HUES6 (cell line): ENCODE measurements around the gene ASB5.

ENCODE experiments used
- H3K27ac ChIP-seq: 2 replicates; pipeline ENCODE4 v1.7.0; 2013; ENCODE audit warnings: low read depth, mild to moderate bottlenecking, low read length, inconsistent platforms
- H3K27me3 ChIP-seq: 2 replicates; pipeline ENCODE4 v1.6.1; 2013; ENCODE audit warnings: low read length; ENCODE audit not compliant: control insufficient read depth, insufficient read depth
- H3K36me3 ChIP-seq: 2 replicates; pipeline ENCODE4 v1.6.1; 2013; ENCODE audit warnings: low read length; ENCODE audit not compliant: control insufficient read depth, insufficient read depth
- H3K4me1 ChIP-seq: 2 replicates; pipeline ENCODE4 v1.6.1; 2013; ENCODE audit warnings: low read length; ENCODE audit not compliant: control insufficient read depth, insufficient read depth
- H3K4me3 ChIP-seq: 2 replicates; pipeline ENCODE4 v1.5.1; 2013; ENCODE audit warnings: low read depth, low read length
- H3K9ac ChIP-seq: one replicate; pipeline ENCODE4 v1.6.1; 2013; ENCODE audit warnings: mild to moderate bottlenecking, low read length
- H3K9me3 ChIP-seq: 2 replicates; pipeline ENCODE4 v1.6.1; 2013; ENCODE audit warnings: low read depth, low read length; ENCODE audit not compliant: control insufficient read depth, insufficient read depth

ASB5 gene

GRCh38 chr4:176195184-176195978 is 73.6 kb downstream of the ASB5 start, which contains the start of gene SPATA4:
SPATA4 (minus strand) TSS chr4:176195585; CDS start chr4:176195562, 23 bp downstream.
- H3K36me3 ChIP-seq = no peaks in the 10 kb centered on the region
- H3K9me3 ChIP-seq = peaks cover 3% of the 10 kb centered on the region; the same call in 1 of the 2 replicates
- H3K27ac ChIP-seq = peak within 1 kb of the TSS; percentile 34; the same call in 1 of the 2 replicates
- no peaks in the 10 kb centered on the region for H3K27me3 ChIP-seq
- H3K4me1 ChIP-seq = peaks cover 3% of the 10 kb centered on the region
- H3K4me3 ChIP-seq = peak within 1 kb of the TSS; percentile 74
- peak within 1 kb of the TSS; percentile 18 for H3K9ac ChIP-seq

- Histone ChIP-seq H3K9ac (no peak overlapping the region), H3K4me1 (peaks cover 5% of the 10 kb centered on the region), H3K27me3 (no peaks in the 10 kb centered on the region), H3K27ac (no peak overlapping the region), H3K4me3 (no peak overlapping the region), H3K9me3 (no peaks in the 10 kb centered on the region), H3K36me3 (no peaks in the 10 kb centered on the region)
Measured at GRCh38 chr4:176193938-176194337, 75.1 kb downstream of the ASB5 start.

DNA sequence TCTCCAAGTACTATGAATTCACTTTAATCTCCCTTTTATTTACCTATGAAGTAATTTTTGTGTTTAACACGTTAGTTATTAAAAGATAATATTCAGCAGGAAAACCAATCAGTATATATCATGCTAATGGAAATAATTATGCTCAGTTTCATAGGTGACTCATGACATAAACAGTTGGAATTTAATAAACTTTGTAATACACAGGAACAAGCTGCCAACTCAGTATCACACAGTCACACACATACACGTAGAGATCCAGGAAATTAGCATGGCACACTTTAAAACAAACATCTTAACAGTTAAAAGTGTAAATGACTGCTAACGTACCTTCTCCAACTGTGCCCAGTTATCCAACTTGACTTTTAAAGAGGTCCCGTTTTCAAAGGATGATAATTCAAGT is 75.9 kb downstream of the ASB5 start:
- H3K36me3 ChIP-seq = no peaks in the 10 kb centered on the region
- no peaks in the 10 kb centered on the region for H3K9me3 ChIP-seq
- H3K9ac ChIP-seq = no peak overlapping the region
- H3K27me3 ChIP-seq = no peaks in the 10 kb centered on the region
- H3K4me3 ChIP-seq = no peak overlapping the region
- H3K4me1 ChIP-seq = peaks cover 5% of the 10 kb centered on the region
- no peak overlapping the region for H3K27ac ChIP-seq

DNA sequence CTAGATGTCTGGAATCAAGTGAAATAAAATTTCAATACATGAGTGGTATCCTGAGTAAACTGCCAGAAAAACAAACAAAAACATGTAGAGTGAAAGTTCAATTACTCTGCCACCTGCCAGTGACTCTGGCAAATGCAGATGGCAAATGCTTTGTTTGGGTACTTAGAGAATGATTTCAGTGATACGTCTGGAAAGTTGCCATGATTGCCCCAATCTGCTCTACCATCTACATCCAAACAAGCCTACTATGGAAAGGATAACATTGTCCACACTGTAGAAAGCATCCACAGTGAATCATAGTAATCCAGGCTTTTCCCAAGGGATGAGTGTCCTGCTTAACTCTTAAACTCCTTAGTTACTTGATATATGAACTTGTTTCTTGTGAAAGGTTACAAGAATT is 77.0 kb downstream of the ASB5 start:
- H3K4me1 ChIP-seq = peaks cover 15% of the 10 kb centered on the region
- H3K27me3 ChIP-seq = no peaks in the 10 kb centered on the region
- no peak overlapping the region for H3K4me3 ChIP-seq
- H3K9me3 ChIP-seq = no peaks in the 10 kb centered on the region
- no peak overlapping the region for H3K27ac ChIP-seq
- H3K9ac ChIP-seq = no peak overlapping the region
- H3K36me3 ChIP-seq = no peaks in the 10 kb centered on the region

- Histone ChIP-seq H3K4me3 (no peak overlapping the region), H3K9ac (no peak overlapping the region), H3K4me1 (peaks cover 24% of the 10 kb centered on the region), H3K27ac (no peak overlapping the region), H3K36me3 (no peaks in the 10 kb centered on the region), H3K27me3 (no peaks in the 10 kb centered on the region), H3K9me3 (no peaks in the 10 kb centered on the region)
Measured at GRCh38 chr4:176189891-176190795, 78.9 kb downstream of the ASB5 start.

- Histone ChIP-seq H3K4me3 (no peak overlapping the region), H3K9me3 (no peaks in the 10 kb centered on the region), H3K9ac (no peak overlapping the region), H3K27ac (no peak overlapping the region), H3K4me1 (peaks cover 24% of the 10 kb centered on the region), H3K36me3 (no peaks in the 10 kb centered on the region), H3K27me3 (no peaks in the 10 kb centered on the region)
Measured at GRCh38 chr4:176188654-176189053, 80.4 kb downstream of the ASB5 start.

GRCh38 chr4:176187624-176188023 is 81.4 kb downstream of the ASB5 start:
- Histone ChIP-seq H3K36me3 (no peaks in the 10 kb centered on the region), H3K27me3 (no peaks in the 10 kb centered on the region), H3K9ac (no peak overlapping the region), H3K4me3 (no peak overlapping the region), H3K27ac (no peak overlapping the region), H3K4me1 (peaks cover 24% of the 10 kb centered on the region), H3K9me3 (no peaks in the 10 kb centered on the region)

- no peak overlapping the region for H3K4me3 ChIP-seq
- peaks cover 24% of the 10 kb centered on the region for H3K4me1 ChIP-seq
- H3K27ac ChIP-seq = peak overlapping the region; percentile 35; the same call in 1 of the 2 replicates
- no peak overlapping the region for H3K9ac ChIP-seq
- H3K27me3 ChIP-seq = no peaks in the 10 kb centered on the region
- no peaks in the 10 kb centered on the region for H3K9me3 ChIP-seq
- H3K36me3 ChIP-seq = no peaks in the 10 kb centered on the region
Measured at GRCh38 chr4:176186671-176187395, 82.2 kb downstream of the ASB5 start.

DNA sequence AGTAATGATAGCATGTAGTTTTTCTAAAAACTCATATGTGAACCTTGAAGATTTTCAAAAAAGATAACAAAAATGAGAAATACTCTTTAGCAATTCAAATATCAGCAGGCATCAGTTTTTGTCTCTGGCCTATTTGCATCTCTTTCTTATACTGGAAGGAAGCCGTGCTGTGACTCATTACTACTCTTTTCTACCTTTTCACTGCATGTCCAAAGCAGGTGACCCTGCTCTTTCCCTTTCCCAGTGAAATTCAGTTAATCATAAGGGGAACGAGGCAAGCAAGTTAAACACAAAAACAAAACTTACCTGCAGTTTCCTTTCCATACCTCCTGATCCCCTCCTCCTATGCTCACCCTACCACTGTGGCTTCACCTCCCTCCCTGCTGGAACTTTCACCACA is 83.0 kb downstream of the ASB5 start:
- H3K27me3 ChIP-seq = no peaks in the 10 kb centered on the region
- H3K9me3 ChIP-seq = no peaks in the 10 kb centered on the region
- H3K27ac ChIP-seq = peak overlapping the region; percentile 35; the same call in 1 of the 2 replicates
- H3K4me3 ChIP-seq = no peak overlapping the region
- H3K4me1 ChIP-seq = peaks cover 24% of the 10 kb centered on the region
- no peaks in the 10 kb centered on the region for H3K36me3 ChIP-seq
- H3K9ac ChIP-seq = no peak overlapping the region

DNA sequence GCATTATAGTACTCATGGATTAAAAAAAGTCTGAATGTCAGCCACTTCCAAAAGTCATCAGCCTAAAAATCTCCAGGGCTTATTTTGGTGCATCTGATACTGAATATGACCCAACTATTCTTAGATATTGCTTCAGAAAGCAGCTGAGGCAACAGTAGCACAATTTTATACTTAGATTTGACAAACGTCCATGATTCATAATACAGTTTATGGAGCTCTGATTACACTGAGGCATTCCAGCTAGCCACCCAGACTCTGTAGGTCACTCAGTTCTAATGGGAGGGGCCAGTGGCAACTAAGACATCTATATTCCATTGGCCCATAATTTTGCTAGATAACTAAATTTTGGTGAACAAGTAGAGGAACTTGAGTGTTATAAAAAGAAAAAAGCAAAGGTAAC is 84.0 kb downstream of the ASB5 start:
- Histone ChIP-seq H3K9ac (no peak overlapping the region), H3K27ac (no peak overlapping the region)

More for the DNA sequence above, 84.0 kb downstream of the ASB5 start:
- Histone ChIP-seq H3K27me3 (no peaks in the 10 kb centered on the region), H3K4me3 (no peak overlapping the region), H3K36me3 (no peaks in the 10 kb centered on the region), H3K4me1 (peaks cover 19% of the 10 kb centered on the region), H3K9me3 (no peaks in the 10 kb centered on the region)
